Stimulated activated CD8-positive, alpha-beta memory T cell treated with anti-CD3 and anti-CD28 coated beads, Interleukin-4, amount 100 ng/mL, for 1 hour (primary cell): Measurements from ENCODE around the gene SPG11.

Source experiments
- DNase-seq, 2 donors: peaks; one replicate each; pipeline ENCODE4 v3.0.0-alpha.2; 2020; ENCODE audit warnings: low read depth in 2 of 2, low spot score in 1 of 2

The SPG11 gene

DNA sequence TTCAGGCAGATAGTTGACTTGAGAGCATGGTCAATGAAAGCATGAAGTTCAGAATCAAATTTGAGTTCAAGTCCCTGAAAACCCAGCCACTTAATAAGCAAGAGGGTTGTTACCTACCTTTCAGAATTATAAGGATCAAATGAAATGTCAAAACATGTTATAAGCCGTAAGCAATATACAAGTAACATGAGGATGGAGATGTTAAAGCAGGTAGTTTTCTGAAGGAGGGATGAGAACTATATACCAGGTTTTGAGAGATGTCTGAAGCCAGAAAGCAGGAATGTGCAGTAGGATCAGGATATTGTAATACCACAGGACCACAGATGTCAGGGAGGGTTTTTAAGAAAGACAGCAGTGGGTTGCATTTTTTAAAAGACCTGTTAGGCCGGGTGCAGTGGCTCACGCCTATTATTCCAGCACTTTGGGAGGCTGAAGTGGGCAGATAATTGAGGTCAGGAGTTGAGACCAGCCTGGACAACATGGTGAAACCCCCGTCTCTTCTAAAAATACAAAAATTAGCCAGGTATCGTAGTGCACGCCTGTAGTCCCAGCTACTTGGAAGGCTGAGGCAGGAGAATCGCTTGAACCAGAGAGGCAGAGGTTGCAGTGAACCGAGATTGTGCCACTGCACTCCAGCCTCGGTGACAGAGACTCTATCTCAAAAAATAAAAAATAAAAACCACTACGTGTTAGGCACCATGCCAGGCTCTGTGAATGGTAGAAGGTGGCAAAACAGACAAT is 133.4 kb downstream of the SPG11 start:
- DNase-seq, result no peak

DNA sequence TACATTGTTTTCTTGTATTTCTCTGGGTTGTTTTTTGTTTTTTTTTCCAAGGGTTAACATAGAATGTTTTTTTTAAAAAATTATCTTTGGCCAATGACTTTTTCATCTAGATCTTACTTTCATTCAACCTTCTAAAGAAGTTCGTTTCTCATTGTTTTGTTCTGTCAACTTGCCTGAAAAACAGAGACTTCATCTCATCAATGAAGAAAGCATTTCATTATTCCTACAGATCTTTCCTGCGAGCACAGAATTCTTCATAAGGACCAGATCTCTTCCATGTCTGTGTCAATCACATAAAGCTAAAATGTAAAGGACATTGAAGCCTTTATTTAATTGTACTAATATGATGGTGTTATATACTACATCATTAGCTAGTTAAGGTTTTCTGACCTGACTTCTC is 136.2 kb downstream of the SPG11 start:
- no peak for DNase-seq

- no peak for DNase-seq
These were observed 138.4 kb downstream of the SPG11 start for GRCh38 chr15:44525018-44525417.

GRCh38 chr15:44519537-44519936 is 143.9 kb downstream of the SPG11 start:
- DNase-seq, result no peak

DNA sequence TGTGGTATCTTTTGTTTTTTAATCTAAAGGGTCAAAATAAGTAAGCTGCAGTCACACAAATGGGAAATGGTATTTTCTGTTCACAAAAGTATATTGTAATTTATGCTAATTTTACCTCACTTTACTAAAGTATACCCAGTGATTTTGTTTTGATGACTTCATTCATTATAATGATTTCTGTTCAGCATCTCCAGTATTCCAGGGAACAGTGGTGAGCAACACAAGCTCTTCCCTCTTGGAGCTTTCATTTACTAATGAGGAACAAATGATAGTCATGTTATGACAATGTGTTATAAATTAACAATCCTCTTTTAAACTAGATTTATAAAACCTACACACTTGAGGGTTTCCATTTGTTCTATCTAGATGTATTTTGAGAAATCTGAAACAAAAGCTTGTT is 147.0 kb downstream of the SPG11 start:
- DNase-seq, result no peak
